ENCODE measurements around the gene EMSY.

The EMSY gene

DNA sequence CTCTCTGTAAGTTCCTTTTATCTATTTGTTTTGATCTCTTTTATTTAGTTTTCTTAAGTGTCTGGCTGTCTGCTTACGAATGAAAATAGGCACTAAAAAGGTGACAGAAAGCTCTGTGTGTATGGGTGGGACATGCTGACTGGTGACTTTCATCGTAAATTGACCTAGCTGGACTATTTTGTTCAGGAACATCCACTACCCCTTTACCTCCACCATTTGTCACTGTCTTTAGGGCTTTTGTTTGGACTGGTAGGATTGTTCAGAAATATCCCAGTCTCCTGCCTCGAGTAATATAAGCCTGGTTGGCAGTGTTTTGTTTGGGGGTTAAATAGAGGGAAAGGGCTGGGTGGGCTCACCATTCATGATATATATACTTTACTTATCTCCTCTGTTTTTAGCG, 20.9 kb downstream of the EMSY start:
- DNase-seq (ENCODE audit: low read depth) = no peak
- no peak overlapping the region for H3K4me3 ChIP-seq (ENCODE audit: control insufficient read depth, low read depth, low read length)
- TF ChIP-seq, protein P1, sequence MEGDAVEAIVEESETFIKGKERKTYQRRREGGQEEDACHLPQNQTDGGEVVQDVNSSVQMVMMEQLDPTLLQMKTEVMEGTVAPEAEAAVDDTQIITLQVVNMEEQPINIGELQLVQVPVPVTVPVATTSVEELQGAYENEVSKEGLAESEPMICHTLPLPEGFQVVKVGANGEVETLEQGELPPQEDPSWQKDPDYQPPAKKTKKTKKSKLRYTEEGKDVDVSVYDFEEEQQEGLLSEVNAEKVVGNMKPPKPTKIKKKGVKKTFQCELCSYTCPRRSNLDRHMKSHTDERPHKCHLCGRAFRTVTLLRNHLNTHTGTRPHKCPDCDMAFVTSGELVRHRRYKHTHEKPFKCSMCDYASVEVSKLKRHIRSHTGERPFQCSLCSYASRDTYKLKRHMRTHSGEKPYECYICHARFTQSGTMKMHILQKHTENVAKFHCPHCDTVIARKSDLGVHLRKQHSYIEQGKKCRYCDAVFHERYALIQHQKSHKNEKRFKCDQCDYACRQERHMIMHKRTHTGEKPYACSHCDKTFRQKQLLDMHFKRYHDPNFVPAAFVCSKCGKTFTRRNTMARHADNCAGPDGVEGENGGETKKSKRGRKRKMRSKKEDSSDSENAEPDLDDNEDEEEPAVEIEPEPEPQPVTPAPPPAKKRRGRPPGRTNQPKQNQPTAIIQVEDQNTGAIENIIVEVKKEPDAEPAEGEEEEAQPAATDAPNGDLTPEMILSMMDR (conservative IDR thresholded peaks at IDR 0.05; ENCODE audit: control insufficient read depth, insufficient read depth, low read depth, low read length) = no peak

DNA sequence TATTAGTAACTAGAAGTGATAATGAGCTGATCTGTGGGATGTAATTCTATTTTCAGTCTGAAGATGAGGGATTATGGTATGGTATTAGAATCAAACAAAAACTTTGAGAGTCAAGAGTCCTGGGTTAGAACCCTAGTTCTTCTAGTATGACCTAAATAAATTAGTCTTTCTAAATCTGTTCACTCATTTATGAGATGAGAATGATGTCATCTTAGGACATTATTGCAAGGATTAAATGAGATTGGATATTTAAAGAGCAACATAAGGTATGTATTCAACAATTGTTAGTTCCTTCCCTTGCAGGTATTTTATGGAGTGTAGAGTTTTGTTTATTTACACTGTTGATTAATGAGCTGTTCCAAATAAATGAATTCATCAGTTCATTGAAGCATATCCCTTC, 21.8 kb downstream of the EMSY start:
- DNase-seq (ENCODE audit: low read depth) = no peak
- no peak overlapping the region for H3K4me3 ChIP-seq (ENCODE audit: control insufficient read depth, low read depth, low read length)
- TF ChIP-seq, protein P1 (conservative IDR thresholded peaks at IDR 0.05; ENCODE audit: control insufficient read depth, insufficient read depth, low read depth, low read length) = no peak

DNA sequence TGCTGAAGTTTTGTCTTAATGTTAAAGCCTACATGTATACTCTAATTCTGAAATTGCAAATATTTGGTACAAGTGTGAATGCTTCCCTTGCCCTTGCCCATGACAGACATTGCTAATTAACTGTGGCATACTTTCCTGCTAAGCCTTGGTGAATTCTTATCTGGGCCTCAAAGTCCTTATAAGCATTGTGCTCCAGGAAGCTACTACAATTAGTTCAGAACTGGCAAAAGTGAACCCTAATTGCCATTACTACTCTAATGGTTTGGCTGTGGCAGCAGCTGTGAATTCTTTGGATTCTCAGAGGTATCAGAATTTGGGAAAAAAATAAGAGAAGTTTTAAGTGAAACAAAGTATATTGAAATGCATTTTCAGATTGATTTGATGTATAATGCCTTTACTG, 24.3 kb downstream of the EMSY start:
- TF ChIP-seq, protein P1 (conservative IDR thresholded peaks at IDR 0.05; ENCODE audit: control insufficient read depth, insufficient read depth, low read depth, low read length) = no peak
- no peak for DNase-seq (ENCODE audit: low read depth)
- no peak overlapping the region for H3K4me3 ChIP-seq (ENCODE audit: control insufficient read depth, low read depth, low read length)

DNA sequence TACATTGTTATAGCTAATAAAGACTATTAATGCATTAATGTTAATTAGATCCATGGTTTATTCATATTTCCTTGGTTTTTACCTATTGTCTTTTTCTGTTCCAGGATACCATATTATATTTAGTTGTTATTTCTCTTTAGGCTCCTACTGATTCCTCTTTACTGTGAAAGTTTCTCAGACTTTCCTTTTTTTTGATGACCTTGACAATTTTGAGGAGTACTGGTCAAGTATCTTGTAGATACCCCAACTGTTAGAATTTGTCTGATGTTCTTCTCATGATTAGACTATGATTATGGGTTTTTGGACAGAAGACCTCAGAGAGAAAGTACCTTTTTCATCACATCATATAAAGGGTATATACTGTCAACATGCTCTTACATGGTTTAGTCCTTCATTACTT, 26.6 kb downstream of the EMSY start:
- TF ChIP-seq, protein P1 (conservative IDR thresholded peaks at IDR 0.05; ENCODE audit: control insufficient read depth, insufficient read depth, low read depth, low read length) = no peak
- DNase-seq (ENCODE audit: low read depth) = no peak
- no peak overlapping the region for H3K4me3 ChIP-seq (ENCODE audit: control insufficient read depth, low read depth, low read length)

DNA sequence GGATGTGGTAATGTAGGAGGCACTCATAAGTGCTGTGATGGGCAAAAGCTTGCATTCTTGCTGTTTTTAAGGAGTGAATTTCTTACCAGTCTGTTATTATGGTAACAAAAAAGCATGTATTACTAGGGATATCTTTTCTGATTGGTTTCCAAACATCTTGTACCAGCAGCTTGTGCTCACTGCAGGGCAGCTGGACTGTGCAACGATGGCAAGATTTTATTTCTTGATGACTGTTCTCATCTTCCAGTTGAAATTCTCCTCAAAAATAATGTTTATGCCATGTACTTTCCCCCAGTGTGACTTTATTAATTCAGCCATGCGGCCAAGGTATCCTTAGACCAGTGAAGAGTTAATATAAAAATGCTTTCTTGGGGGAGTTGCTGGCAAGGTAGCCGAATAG, 35.4 kb downstream of the EMSY start:
- TF ChIP-seq, protein P1 (conservative IDR thresholded peaks at IDR 0.05; ENCODE audit: control insufficient read depth, insufficient read depth, low read depth, low read length) = no peak
- no peak overlapping the region for H3K4me3 ChIP-seq (ENCODE audit: control insufficient read depth, low read depth, low read length)
- no peak for DNase-seq (ENCODE audit: low read depth)

DNA sequence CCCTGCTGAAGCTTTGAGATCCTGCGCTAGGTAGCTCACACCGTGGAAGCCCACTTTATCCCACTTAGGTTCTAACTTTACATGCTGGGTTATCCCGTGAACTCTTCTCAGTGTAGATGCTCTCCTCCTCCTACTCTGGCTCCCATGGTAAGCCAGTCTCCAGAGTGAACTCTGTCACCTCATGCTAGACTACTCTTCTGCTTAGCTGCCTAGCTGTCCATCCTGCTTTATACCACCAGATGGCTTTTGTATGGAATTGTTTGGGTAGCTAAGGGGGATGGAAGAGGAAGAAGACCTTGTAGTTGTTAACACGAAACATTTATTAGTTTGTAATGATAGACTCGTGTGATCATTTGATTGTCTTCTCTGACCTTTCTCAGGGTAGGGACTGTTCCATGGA, 46.8 kb downstream of the EMSY start:
- no peak overlapping the region for H3K4me3 ChIP-seq (ENCODE audit: control insufficient read depth, low read depth, low read length)
- no peak for DNase-seq (ENCODE audit: low read depth)
- TF ChIP-seq, protein P1 (conservative IDR thresholded peaks at IDR 0.05; ENCODE audit: control insufficient read depth, insufficient read depth, low read depth, low read length) = no peak

DNA sequence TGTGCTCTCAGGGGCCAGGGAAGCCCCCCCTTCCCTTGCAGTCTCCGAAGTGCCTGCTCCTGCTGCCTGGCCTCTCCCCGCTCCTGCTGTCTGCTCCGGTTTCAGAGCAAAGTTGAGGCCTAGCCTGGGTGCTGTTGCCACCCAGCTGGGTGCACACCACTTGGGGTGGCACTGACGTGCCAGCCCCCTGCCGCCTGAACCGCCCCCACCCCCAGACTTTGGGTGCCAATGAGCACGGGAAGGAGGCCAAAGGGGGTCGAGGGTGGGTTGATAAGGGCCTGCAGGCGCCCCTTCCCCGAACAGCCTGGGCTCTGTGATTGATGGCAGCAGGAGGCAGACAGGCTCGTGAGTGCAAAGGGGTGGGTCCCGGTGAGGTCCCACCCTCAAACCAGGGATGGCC, 48.2 kb downstream of the EMSY start:
- no peak for DNase-seq (ENCODE audit: low read depth)
- TF ChIP-seq, protein P1 (conservative IDR thresholded peaks at IDR 0.05; ENCODE audit: control insufficient read depth, insufficient read depth, low read depth, low read length) = no peak
- no peak overlapping the region for H3K4me3 ChIP-seq (ENCODE audit: control insufficient read depth, low read depth, low read length)

Data from fibroblast of mammary gland (primary cell).